C4-2B (cell line): ENCODE measurements around the gene SVIP.

Experiments
- ZFX ChIP-seq: fragments of 450-650 bp; IDR thresholded peaks from 2 replicates; pipeline ENCODE4 v1.6.1; 2017
- TF ChIP-seq, protein P1 (sequence below): fragments of 450-650 bp; conservative IDR thresholded peaks from 2 replicates; pipeline ENCODE4 v1.5.1; 2017; ENCODE audit warnings: mild to moderate bottlenecking

DNA sequence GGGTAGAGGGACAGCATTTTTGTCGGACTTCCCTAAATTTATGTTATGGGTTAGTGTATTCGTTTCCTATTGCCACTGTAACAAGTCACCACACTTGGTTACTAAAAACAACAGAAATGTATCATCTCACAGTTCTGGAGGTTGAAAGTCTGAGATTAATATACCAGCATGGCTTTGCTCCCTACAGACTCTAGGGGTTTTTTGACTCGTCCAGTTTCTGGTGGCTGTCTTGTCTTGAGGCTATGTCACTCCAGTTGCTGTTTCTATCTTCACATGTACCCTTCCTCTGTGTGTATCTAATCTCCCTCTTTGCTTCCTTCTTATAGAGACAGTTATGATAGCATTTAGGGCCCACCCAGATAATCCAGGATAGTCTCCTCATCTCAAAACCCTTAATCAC lies 39.7 kb upstream of the SVIP start:
- TF ChIP-seq, protein P1, sequence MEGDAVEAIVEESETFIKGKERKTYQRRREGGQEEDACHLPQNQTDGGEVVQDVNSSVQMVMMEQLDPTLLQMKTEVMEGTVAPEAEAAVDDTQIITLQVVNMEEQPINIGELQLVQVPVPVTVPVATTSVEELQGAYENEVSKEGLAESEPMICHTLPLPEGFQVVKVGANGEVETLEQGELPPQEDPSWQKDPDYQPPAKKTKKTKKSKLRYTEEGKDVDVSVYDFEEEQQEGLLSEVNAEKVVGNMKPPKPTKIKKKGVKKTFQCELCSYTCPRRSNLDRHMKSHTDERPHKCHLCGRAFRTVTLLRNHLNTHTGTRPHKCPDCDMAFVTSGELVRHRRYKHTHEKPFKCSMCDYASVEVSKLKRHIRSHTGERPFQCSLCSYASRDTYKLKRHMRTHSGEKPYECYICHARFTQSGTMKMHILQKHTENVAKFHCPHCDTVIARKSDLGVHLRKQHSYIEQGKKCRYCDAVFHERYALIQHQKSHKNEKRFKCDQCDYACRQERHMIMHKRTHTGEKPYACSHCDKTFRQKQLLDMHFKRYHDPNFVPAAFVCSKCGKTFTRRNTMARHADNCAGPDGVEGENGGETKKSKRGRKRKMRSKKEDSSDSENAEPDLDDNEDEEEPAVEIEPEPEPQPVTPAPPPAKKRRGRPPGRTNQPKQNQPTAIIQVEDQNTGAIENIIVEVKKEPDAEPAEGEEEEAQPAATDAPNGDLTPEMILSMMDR = no peak
- no peak for TF ChIP-seq ZFX
